Daoy (cell line): ENCODE measurements around the gene FPR1. TPM values are rescaled to one million over a fixed set of nuclear protein-coding genes. Genes with fewer than 3 reads are reported as not detected.
A peak's percentile ranks its signal among the peaks of the same experiment; 100 is the strongest.
"Not testable (repeated sequence)": the region's sequence is repeated elsewhere in the genome, so short reads cannot be mapped to it uniquely, and the experiment has no call there.

Experiments
- DNase-seq: peaks from one replicate; pipeline ENCODE4 v3.0.0-alpha.2; 2015; ENCODE audit warnings: low read depth
- total RNA-seq: library from RNA; depleted of rRNA; stranded (reverse); fragments of >200 nt; shearing (Covaris generic); gene quantifications from 2 replicates; pipeline ENCODE4 v1.2.3, GENCODE V29; 2014

FPR1 gene
- total RNA-seq, 1 experiment from 2014 or later: 0.74 TPM

- no peak for DNase-seq
Measured at GRCh38 chr19:51779181-51779580, 27.5 kb upstream of the FPR1 start.

- DNase-seq: peak; percentile 91
Measured at GRCh38 chr19:51777570-51778462, 26.1 kb upstream of the FPR1 start.

GRCh38 chr19:51776561-51776960, 24.9 kb upstream of the FPR1 start:
- not testable (repeated sequence) for DNase-seq

GRCh38 chr19:51772977-51773376, 21.3 kb upstream of the FPR1 start:
- DNase-seq: peak; percentile 19

GRCh38 chr19:51771376-51772130, 19.9 kb upstream of the FPR1 start:
- peak; percentile 18 for DNase-seq

- DNase-seq: no peak
Measured at GRCh38 chr19:51766461-51766860, 14.8 kb upstream of the FPR1 start.

GRCh38 chr19:51765086-51765485, 13.4 kb upstream of the FPR1 start:
- no peak for DNase-seq

- DNase-seq: no peak
Measured at GRCh38 chr19:51761696-51762095, 10.0 kb upstream of the FPR1 start.

GRCh38 chr19:51760697-51761356, 9.1 kb upstream of the FPR1 start, which contains the start of gene FPR2:
Gene FPR2, plus strand, starts transcription at chr19:51761180. Its CDS starts 7,479 bp downstream, at chr19:51768659.
- no peak for DNase-seq

- DNase-seq: no peak
Measured at GRCh38 chr19:51755571-51755970, 3.9 kb upstream of the FPR1 start.

- no peak for DNase-seq
Measured at GRCh38 chr19:51754770-51755169, 3.1 kb upstream of the FPR1 start.

- DNase-seq: no peak
Measured at GRCh38 chr19:51754109-51754508, 2.4 kb upstream of the FPR1 start.

- DNase-seq: peak; percentile 82
Measured at GRCh38 chr19:51750400-51751094, 1.1 kb downstream of the FPR1 start.

- peak; percentile 93 for DNase-seq
Measured at GRCh38 chr19:51749979-51750378, 1.7 kb downstream of the FPR1 start.

- DNase-seq: no peak
Measured at GRCh38 chr19:51746731-51747130, 4.9 kb downstream of the FPR1 start.

- DNase-seq: peak; percentile 93
Measured at GRCh38 chr19:51743405-51743804, 8.3 kb downstream of the FPR1 start.

GRCh38 chr19:51742789-51743188, 8.9 kb downstream of the FPR1 start:
- DNase-seq: peak; percentile 97

- no peak for DNase-seq
Measured at GRCh38 chr19:51740356-51740755, 11.3 kb downstream of the FPR1 start.

GRCh38 chr19:51739466-51740213, 12.0 kb downstream of the FPR1 start:
- DNase-seq: peak; percentile 82

- DNase-seq: not testable (repeated sequence)
Measured at GRCh38 chr19:51738523-51738922, 13.2 kb downstream of the FPR1 start.

GRCh38 chr19:51737924-51738323, 13.8 kb downstream of the FPR1 start:
- DNase-seq: no peak
